Common myeloid progenitor, CD34-positive (primary cell): ENCODE data around the gene YWHAB.
A peak's percentile ranks its signal among the peaks of the same experiment; 100 is the strongest.

Experiments used
- CTCF ChIA-PET: fragments of 350-600 bp; sonication (Branson Sonifier 250); formaldehyde crosslinking; loops from one replicate; lab custom pipeline; 2021; ENCODE audit warnings: antibody characterized with exemption; lab: Charles Lee
- POLR2A ChIA-PET: fragments of 350-600 bp; sonication (Branson Sonifier 250); formaldehyde crosslinking; loops from one replicate; lab custom pipeline; 2021; ENCODE audit warnings: antibody characterized with exemption; lab: Charles Lee
- DNase-seq, 3 donors: peaks; one replicate each; pipeline versions ENCODE4 v3.0.0 to v3.0.0-alpha.2; 2013
- H3K27ac ChIP-seq, 2 experiments: 1 replicate in 1 of 2; 2 replicates in 1 of 2; pipeline ENCODE4 v1.7.0; 2013; ENCODE audit warnings: inconsistent platforms in 2 of 2, low read length in 2 of 2, mild to moderate bottlenecking in 2 of 2, low read depth in 1 of 2, moderate library complexity in 1 of 2; ENCODE audit not compliant: severe bottlenecking in 2 of 2, insufficient read depth in 1 of 2, poor library complexity in 1 of 2
- H3K27me3 ChIP-seq, 5 experiments: replicated peaks in 2 of 5; 1 replicate in 3 of 5; 2 replicates in 2 of 5; pipeline versions ENCODE4 v1.6.1 to v1.7.0; 2013; ENCODE audit warnings: low read length in 4 of 5, mild to moderate bottlenecking in 2 of 5, moderate library complexity in 2 of 5, inconsistent platforms in 1 of 5; ENCODE audit not compliant: insufficient read depth in 5 of 5, control insufficient read depth in 4 of 5
- H3K36me3 ChIP-seq, 4 experiments: 1 replicate in 2 of 4; 2 replicates in 2 of 4; pipeline versions ENCODE4 v1.6.1 to v1.7.0; 2013; ENCODE audit warnings: low read length in 3 of 4, control low read depth in 1 of 4, mild to moderate bottlenecking in 1 of 4; ENCODE audit not compliant: control insufficient read depth in 4 of 4, insufficient read depth in 4 of 4
- H3K4me1 ChIP-seq, 4 experiments: 1 replicate in 3 of 4; 2 replicates in 1 of 4; pipeline versions ENCODE4 v1.6.1 to v1.7.1; 2013; ENCODE audit warnings: low read length in 3 of 4, mild to moderate bottlenecking in 3 of 4, control low read depth in 1 of 4, inconsistent platforms in 1 of 4, moderate library complexity in 1 of 4; ENCODE audit not compliant: control insufficient read depth in 4 of 4, insufficient read depth in 4 of 4; ENCODE audit errors: control extremely low read depth in 1 of 4
- H3K4me3 ChIP-seq, 7 experiments: 1 replicate in 4 of 7; 2 replicates in 3 of 7; pipeline versions ENCODE4 v1.5.1 to v1.7.0; 2013; ENCODE audit warnings: mild to moderate bottlenecking in 7 of 7, low read length in 6 of 7, moderate library complexity in 6 of 7, inconsistent platforms in 2 of 7, low read depth in 2 of 7, control low read depth in 1 of 7; ENCODE audit not compliant: insufficient read depth in 4 of 7, control insufficient read depth in 1 of 7; ENCODE audit errors: extremely low read depth in 1 of 7
- H3K9me3 ChIP-seq, 5 experiments: 1 replicate in 4 of 5; 2 replicates in 1 of 5; pipeline versions ENCODE4 v1.6.1 to v1.7.1; 2013; ENCODE audit warnings: low read length in 4 of 5, mild to moderate bottlenecking in 2 of 5, inconsistent platforms in 1 of 5, low read depth in 1 of 5, moderate library complexity in 1 of 5; ENCODE audit not compliant: control insufficient read depth in 4 of 5, insufficient read depth in 2 of 5; ENCODE audit errors: control extremely low read depth in 1 of 5
- WGBS: methylation state at CpG from one replicate; pipeline ENCODE4 v1.1.5; 2013; ENCODE audit not compliant: insufficient coverage; 5-methylcytosine and 5-hydroxymethylcytosine counted together

The YWHAB gene

GRCh38 chr20:44886266-44886651 is 754 bp downstream of the YWHAB start:
- H3K27ac ChIP-seq, result peak overlapping the region; percentile 66 to 79
- H3K36me3 ChIP-seq, result peaks cover 0 to 10% (median 0%) of the 10 kb centered on the region in 4 experiments
- ChIA-PET POLR2A (no interaction called here), CTCF (no interaction called here)
- WGBS, result 0% methylated on average over 4 of the region's 8 CpGs
- H3K9me3 ChIP-seq, result no peaks in the 10 kb centered on the region
- no peaks in the 10 kb centered on the region for H3K27me3 ChIP-seq
- DNase-seq, result peak in 2 of 3 donors; percentile 49 to 60
- peaks cover 12 to 42% (median 28%) of the 10 kb centered on the region in 4 experiments for H3K4me1 ChIP-seq
- peak overlapping the region; percentile 76 to 99 (median 97) for H3K4me3 ChIP-seq

GRCh38 chr20:44886828-44887227 is 1.3 kb downstream of the YWHAB start:
- 5% methylated on average over 2 of the region's 2 CpGs for WGBS
- peak overlapping the region in 1 of 2 experiments; percentile 79 for H3K27ac ChIP-seq
- peak overlapping the region in 6 of 7 experiments; percentile 76 to 97 (median 94) for H3K4me3 ChIP-seq
- POLR2A ChIA-PET, result no interaction called here
- CTCF ChIA-PET, result no interaction called here
- H3K9me3 ChIP-seq, result no peaks in the 10 kb centered on the region
- DNase-seq, result no peak
- no peaks in the 10 kb centered on the region for H3K27me3 ChIP-seq
- H3K4me1 ChIP-seq, result peaks cover 12 to 42% (median 28%) of the 10 kb centered on the region in 4 experiments
- H3K36me3 ChIP-seq, result peaks cover 0 to 10% (median 0%) of the 10 kb centered on the region in 4 experiments

GRCh38 chr20:44887466-44887865 is 2.0 kb downstream of the YWHAB start:
- Histone ChIP-seq H3K4me3 (peak overlapping the region in 4 of 7 experiments; percentile 92 to 97 (median 97)), H3K27ac (peak overlapping the region in 1 of 2 experiments; percentile 79), H3K4me1 (peaks cover 12 to 42% (median 28%) of the 10 kb centered on the region in 4 experiments), H3K9me3 (no peaks in the 10 kb centered on the region), H3K27me3 (no peaks in the 10 kb centered on the region), H3K36me3 (peaks cover 0 to 10% (median 0%) of the 10 kb centered on the region in 4 experiments)
- POLR2A ChIA-PET, result no interaction called here
- CTCF ChIA-PET, result interaction anchor here (1.2 to 3.4 kb wide), 3 partner anchors 15 to 28 kb away, joined by 3 to 21 read pairs (median 6); no protein-coding TSS in a partner anchor
- WGBS, result 86% methylated on average over 4 of the region's 4 CpGs
- no peak for DNase-seq

- CTCF ChIA-PET, result interaction anchor here (1.2 to 3.4 kb wide), 6 partner anchors 11 to 911 kb away, joined by 3 to 21 read pairs (median 8); no protein-coding TSS in a partner anchor
- H3K27ac ChIP-seq, result no peak overlapping the region
Observed at GRCh38 chr20:44888226-44889103, 3.0 kb downstream of the YWHAB start.

GRCh38 chr20:44891826-44892225 is 6.3 kb downstream of the YWHAB start:
- ChIA-PET CTCF (interaction anchor here (1.1 to 1.5 kb wide), 3 partner anchors 11 to 69 kb away, joined by 3 to 5 read pairs (median 3); no protein-coding TSS in a partner anchor), POLR2A (no interaction called here)
- Histone ChIP-seq H3K4me3 (no peak overlapping the region), H3K27me3 (no peaks in the 10 kb centered on the region), H3K4me1 (peaks cover 20 to 49% (median 30%) of the 10 kb centered on the region in 4 experiments), H3K36me3 (peaks cover 0 to 17% (median 0%) of the 10 kb centered on the region in 4 experiments), H3K9me3 (no peaks in the 10 kb centered on the region), H3K27ac (no peak overlapping the region)
- 71% methylated on average over 1 of the region's 1 CpG for WGBS
- DNase-seq, result no peak

More at GRCh38 chr20:44888226-44889103, 3.0 kb downstream of the YWHAB start:
- peaks cover 12 to 42% (median 28%) of the 10 kb centered on the region in 4 experiments for H3K4me1 ChIP-seq
- peaks cover 0 to 13% (median 0%) of the 10 kb centered on the region in 4 experiments for H3K36me3 ChIP-seq
- peak; percentile 26 to 50 (median 45) for DNase-seq
- H3K4me3 ChIP-seq, result peak overlapping the region in 2 of 7 experiments; percentile 15 to 19
- H3K9me3 ChIP-seq, result no peaks in the 10 kb centered on the region
- no peaks in the 10 kb centered on the region for H3K27me3 ChIP-seq
- WGBS, result 80% methylated on average over 2 of the region's 6 CpGs
- POLR2A ChIA-PET, result interaction anchor here (0.6 kb wide), 1 partner anchor 22 kb away, joined by 3 read pairs; no protein-coding TSS in a partner anchor

GRCh38 chr20:44894959-44895358 is 9.5 kb downstream of the YWHAB start:
- Histone ChIP-seq H3K27ac (no peak overlapping the region), H3K36me3 (peaks cover 0 to 13% (median 0%) of the 10 kb centered on the region in 4 experiments), H3K27me3 (no peaks in the 10 kb centered on the region), H3K9me3 (no peaks in the 10 kb centered on the region), H3K4me1 (peaks cover 8 to 37% (median 26%) of the 10 kb centered on the region in 4 experiments), H3K4me3 (no peak overlapping the region)
- ChIA-PET POLR2A (no interaction called here), CTCF (interaction anchor here (1.2 kb wide), 2 partner anchors 9 to 14 kb away, joined by 3 to 4 read pairs; no protein-coding TSS in a partner anchor)
- 75% methylated on average over 2 of the region's 2 CpGs for WGBS
- DNase-seq, result no peak
